HL-60/S4 (cell line): ENCODE results near the gene LMAN2L.
"Not testable (repeated sequence)": the region's sequence is repeated elsewhere in the genome, so short reads cannot be mapped to it uniquely, and the experiment has no call there.

Source experiments
- in situ Hi-C: fragments of 300-500 bp; cut with MboI; formaldehyde crosslinking; loops from 2 replicates; pipeline ENCODE4 v1.14.3; 2022; ENCODE audit warnings: low sequenced_read_pairs

Gene LMAN2L

GRCh38 chr2:96688649-96689430 lies 51.0 kb downstream of the LMAN2L start:
- in situ Hi-C loops: no loop called here

- in situ Hi-C loops: no loop called here
These were observed 51.9 kb downstream of the LMAN2L start for GRCh38 chr2:96687711-96688640.

- in situ Hi-C loops: no loop called here
These were observed 52.6 kb downstream of the LMAN2L start for GRCh38 chr2:96687266-96687665.

- in situ Hi-C loops: no loop called here
These were observed 54.0 kb downstream of the LMAN2L start for GRCh38 chr2:96685577-96686459.

- in situ Hi-C loops: no loop called here
These were observed 54.8 kb downstream of the LMAN2L start for GRCh38 chr2:96684883-96685576.

GRCh38 chr2:96683972-96684820 lies 55.7 kb downstream of the LMAN2L start:
- in situ Hi-C loops: no loop called here

- in situ Hi-C loops: no loop called here
These were observed 56.6 kb downstream of the LMAN2L start for GRCh38 chr2:96683307-96683706.

- in situ Hi-C loops: no loop called here
These were observed 58.3 kb downstream of the LMAN2L start for GRCh38 chr2:96681540-96681939.

- in situ Hi-C loops: no loop called here
These were observed 59.2 kb downstream of the LMAN2L start for GRCh38 chr2:96680561-96681141.

- in situ Hi-C loops: no loop called here
These were observed 60.0 kb downstream of the LMAN2L start for GRCh38 chr2:96679848-96680247.

GRCh38 chr2:96669539-96670215 lies 70.2 kb downstream of the LMAN2L start:
- in situ Hi-C loops: no loop called here

- in situ Hi-C loops: no loop called here
These were observed 71.1 kb downstream of the LMAN2L start for GRCh38 chr2:96668771-96669170.

GRCh38 chr2:96665717-96666116 lies 74.1 kb downstream of the LMAN2L start:
- in situ Hi-C loops: not testable (repeated sequence)

- in situ Hi-C loops: no loop called here
These were observed 74.7 kb downstream of the LMAN2L start for GRCh38 chr2:96665083-96665569.

GRCh38 chr2:96664366-96664925 lies 75.4 kb downstream of the LMAN2L start:
- in situ Hi-C loops: no loop called here

GRCh38 chr2:96663829-96664228 lies 76.0 kb downstream of the LMAN2L start:
- in situ Hi-C loops: no loop called here

- in situ Hi-C loops: no loop called here
These were observed 76.7 kb downstream of the LMAN2L start for GRCh38 chr2:96663177-96663576.

GRCh38 chr2:96662360-96662759 lies 77.5 kb downstream of the LMAN2L start:
- in situ Hi-C loops: no loop called here
